H1 (cell line): ENCODE results near the gene NFIA. TPM values are rescaled to one million over a fixed set of nuclear protein-coding genes. Genes with fewer than 3 reads are reported as not detected.

Experiments
- CTCF ChIA-PET: fragments of 300-600 bp; sonication (Branson Sonifier 250); formaldehyde crosslinking; loops from one replicate; lab custom pipeline; 2021; ENCODE audit not compliant: partially characterized antibody; lab: Charles Lee
- POLR2A ChIA-PET: fragments of 300-600 bp; sonication (Branson Sonifier 250); formaldehyde crosslinking; loops from one replicate; lab custom pipeline; 2021; ENCODE audit warnings: inconsistent platforms; ENCODE audit not compliant: partially characterized antibody; lab: Charles Lee
- DNase-seq, 2 experiments: peaks; one replicate each; pipeline versions ENCODE4 v3.0.0 to v3.0.0-alpha.2; 2010 to 2022; ENCODE audit warnings: low spot score in 2 of 2, low read depth in 1 of 2, mixed read lengths in 1 of 2
- FAIRE-seq: peaks from 2 replicates; lab custom pipeline; 2011; peaks lifted over from hg19 to GRCh38; lab: Jason Lieb, UNC
- H2AFZ ChIP-seq: 2 replicates; pipeline ENCODE4 v1.8.1; 2012; ENCODE audit warnings: low read length, inconsistent platforms
- H2AK5ac ChIP-seq: 2 replicates; pipeline ENCODE4 v1.6.1; 2013; ENCODE audit warnings: low read depth, low read length
- H2BK120ac ChIP-seq: replicated peaks from 2 replicates; pipeline ENCODE3; 2013; ENCODE audit warnings: low read depth, low read length, inconsistent platforms
- H2BK12ac ChIP-seq: 2 replicates; pipeline ENCODE4 v1.6.1; 2013; ENCODE audit warnings: low read depth, low read length
- H2BK15ac ChIP-seq: 2 replicates; pipeline ENCODE4 v1.6.1; 2013; ENCODE audit warnings: low read length
- H2BK20ac ChIP-seq: 2 replicates; pipeline ENCODE4 v1.6.1; 2013; ENCODE audit warnings: low read length
- H2BK5ac ChIP-seq: 2 replicates; pipeline ENCODE4 v1.6.1; 2013; ENCODE audit warnings: low read depth, low read length
- H3K14ac ChIP-seq: 2 replicates; pipeline ENCODE4 v1.6.1; 2013; ENCODE audit warnings: inconsistent platforms; ENCODE audit not compliant: insufficient read length
- H3K18ac ChIP-seq: 2 replicates; pipeline ENCODE4 v1.6.1; 2013; ENCODE audit warnings: low read length; ENCODE audit errors: extremely low read depth
- H3K23ac ChIP-seq: 2 replicates; pipeline ENCODE4 v1.6.1; 2013; ENCODE audit warnings: inconsistent platforms; ENCODE audit not compliant: insufficient read length
- H3K23me2 ChIP-seq: 2 replicates; pipeline ENCODE4 v1.6.1; 2013; ENCODE audit warnings: low read depth, low read length
- H3K27ac ChIP-seq: 2 replicates; pipeline ENCODE4 v1.6.1; 2011; ENCODE audit warnings: low read depth, low read length, inconsistent platforms
- H3K27me3 ChIP-seq, 4 experiments: replicated peaks in 1 of 4; 1 replicate in 1 of 4; 2 replicates in 3 of 4; pipeline versions ENCODE4 v1.6.1 to v1.8.1; 2011 to 2013; ENCODE audit warnings: low read length in 3 of 4, mild to moderate bottlenecking in 3 of 4, inconsistent platforms in 2 of 4, mixed read lengths in 2 of 4, moderate library complexity in 1 of 4; ENCODE audit not compliant: control insufficient read depth in 3 of 4, insufficient read depth in 3 of 4; ENCODE audit errors: extremely low read depth in 1 of 4
- H3K36me3 ChIP-seq, 4 experiments: 2 replicates each; pipeline versions ENCODE4 v1.6.1 to v1.8.1; 2011 to 2013; ENCODE audit warnings: mild to moderate bottlenecking in 4 of 4, low read length in 3 of 4, moderate library complexity in 2 of 4, control low read depth in 1 of 4, inconsistent platforms in 1 of 4; ENCODE audit not compliant: insufficient read depth in 4 of 4, control insufficient read depth in 2 of 4
- H3K4ac ChIP-seq: replicated peaks from 2 replicates; pipeline ENCODE3; 2013; ENCODE audit warnings: low read length, low read depth, mixed read lengths, inconsistent platforms; ENCODE audit not compliant: insufficient read length
- H3K4me1 ChIP-seq, 4 experiments: replicated peaks in 1 of 4; 1 replicate in 1 of 4; 2 replicates in 3 of 4; pipeline versions ENCODE4 v1.6.1 to v1.8.1; 2011 to 2013; ENCODE audit warnings: low read length in 3 of 4, inconsistent platforms in 2 of 4, mixed read lengths in 1 of 4; ENCODE audit not compliant: insufficient read depth in 4 of 4, control insufficient read depth in 3 of 4
- H3K4me2 ChIP-seq, 2 experiments: 2 replicates each; pipeline versions ENCODE4 v1.6.1 to v1.8.1; 2011 to 2013; ENCODE audit warnings: low read depth in 2 of 2, low read length in 2 of 2, control low read depth in 1 of 2, inconsistent platforms in 1 of 2, mild to moderate bottlenecking in 1 of 2; ENCODE audit not compliant: insufficient read depth in 1 of 2
- H3K4me3 ChIP-seq, 4 experiments: fragments of 200-600, 300-600 bp in 1 of 4; sonication (generic), shearing (Covaris generic), sonication (Bioruptor Twin) in 1 of 4; 2 replicates each; pipeline versions ENCODE4 v1.5.1 to v1.8.1; 2011 to 2016; ENCODE audit warnings: low read length in 4 of 4, low read depth in 3 of 4, control low read depth in 2 of 4, inconsistent platforms in 2 of 4, mild to moderate bottlenecking in 2 of 4, mixed read lengths in 1 of 4, moderate library complexity in 1 of 4; ENCODE audit not compliant: insufficient read depth in 2 of 4; ENCODE audit errors: extremely low read depth in 1 of 4
- H3K56ac ChIP-seq: replicated peaks from 2 replicates; pipeline ENCODE3; 2013; ENCODE audit warnings: low read depth, mild to moderate bottlenecking, mixed read lengths, low read length, inconsistent platforms; ENCODE audit not compliant: insufficient read length
- H3K79me1 ChIP-seq: 2 replicates; pipeline ENCODE4 v1.6.1; 2013; ENCODE audit warnings: low read depth, low read length, control low read depth
- H3K79me2 ChIP-seq, 2 experiments: 2 replicates each; pipeline versions ENCODE4 v1.6.1 to v1.8.1; 2012 to 2013; ENCODE audit warnings: low read length in 2 of 2, mild to moderate bottlenecking in 2 of 2, inconsistent platforms in 1 of 2; ENCODE audit not compliant: insufficient read depth in 2 of 2, control insufficient read depth in 1 of 2
- H3K9ac ChIP-seq, 4 experiments: replicated peaks in 1 of 4; 1 replicate in 1 of 4; 2 replicates in 3 of 4; pipeline versions ENCODE4 v1.6.1 to v1.8.1; 2011 to 2013; ENCODE audit warnings: low read depth in 3 of 4, low read length in 3 of 4, control low read depth in 2 of 4, mild to moderate bottlenecking in 2 of 4, moderate library complexity in 2 of 4, inconsistent platforms in 1 of 4; ENCODE audit errors: extremely low read depth in 1 of 4
- H3K9me3 ChIP-seq, 2 experiments: 2 replicates each; pipeline versions ENCODE4 v1.6.1 to v1.8.1; 2012 to 2013; ENCODE audit warnings: mild to moderate bottlenecking in 2 of 2, moderate library complexity in 2 of 2, control low read depth in 1 of 2, inconsistent platforms in 1 of 2, low read depth in 1 of 2, low read length in 1 of 2, mixed read lengths in 1 of 2; ENCODE audit not compliant: insufficient read depth in 2 of 2
- H4K20me1 ChIP-seq, 2 experiments: replicated peaks in 1 of 2; 2 replicates each; pipeline versions ENCODE3 to v1.8.1; 2011 to 2013; ENCODE audit warnings: inconsistent platforms in 2 of 2, low read length in 2 of 2, mild to moderate bottlenecking in 1 of 2; ENCODE audit not compliant: insufficient read depth in 2 of 2, control insufficient read depth in 1 of 2
- H4K5ac ChIP-seq: 2 replicates; pipeline ENCODE4 v1.6.1; 2013; ENCODE audit warnings: low read length, low read depth, mixed read lengths, inconsistent platforms; ENCODE audit not compliant: insufficient read length
- H4K8ac ChIP-seq: 2 replicates; pipeline ENCODE4 v1.8.0; 2013; ENCODE audit warnings: mild to moderate bottlenecking, moderate library complexity, low read length, inconsistent platforms; ENCODE audit not compliant: insufficient read depth; ENCODE audit errors: extremely low read depth
- H4K91ac ChIP-seq: replicated peaks from 2 replicates; pipeline ENCODE3; 2013; ENCODE audit warnings: low read length, mixed read lengths, inconsistent platforms; ENCODE audit not compliant: insufficient read length
- CBX5 ChIP-seq: fragments of 300-800, 300-1000 bp; sonication (generic); IDR thresholded peaks from 2 replicates; pipeline ENCODE4 v1.7.1; 2016; ENCODE audit warnings: antibody characterized with exemption, low read length, low read depth
- CHD1 ChIP-seq: IDR thresholded peaks from 2 replicates; pipeline ENCODE4 v1.6.1; 2012; ENCODE audit warnings: low read depth, low read length, improper control_type of control experiment
- EGR1 ChIP-seq: IDR thresholded peaks from 2 replicates; pipeline ENCODE4 v1.6.1; 2011; ENCODE audit warnings: low read depth, low read length, borderline replicate concordance
- GTF2F1 ChIP-seq: IDR thresholded peaks from 2 replicates; pipeline ENCODE4 v1.6.1; 2012; ENCODE audit warnings: low read depth, low read length, improper control_type of control experiment, borderline replicate concordance
- JUN ChIP-seq: IDR thresholded peaks from 2 replicates; pipeline ENCODE4 v1.6.1; 2011; ENCODE audit warnings: low read depth, mild to moderate bottlenecking, improper control_type of control experiment, low read length
- NRF1 ChIP-seq: IDR thresholded peaks from 2 replicates; pipeline ENCODE4 v1.6.1; 2011; ENCODE audit warnings: mild to moderate bottlenecking, low read depth, low read length, improper control_type of control experiment
- RAD21 ChIP-seq, 2 experiments: IDR thresholded peaks in 1 of 2; conservative IDR thresholded peaks in 1 of 2; 2 replicates each; pipeline ENCODE4 v1.6.1; 2011; ENCODE audit warnings: low read depth in 2 of 2, low read length in 2 of 2, improper control_type of control experiment in 1 of 2, inconsistent platforms in 1 of 2, mild to moderate bottlenecking in 1 of 2, moderate library complexity in 1 of 2
- RNF2 ChIP-seq: fragments of 200-900, 300-1000 bp; sonication (generic); IDR thresholded peaks from 2 replicates; pipeline ENCODE4 v1.7.1; 2016; ENCODE audit warnings: borderline replicate concordance, low read depth, mild to moderate bottlenecking, antibody characterized with exemption, low read length; ENCODE audit not compliant: poor library complexity, severe bottlenecking; ENCODE audit errors: missing control alignments
- RXRA ChIP-seq: IDR thresholded peaks from 2 replicates; pipeline ENCODE4 v1.6.1; 2011; ENCODE audit warnings: low read depth, mild to moderate bottlenecking, low read length, moderate library complexity; ENCODE audit not compliant: insufficient read depth
- SAP30 ChIP-seq: fragments of 300-600 bp; sonication (generic); IDR thresholded peaks from 2 replicates; pipeline ENCODE4 v1.7.1; 2012; ENCODE audit warnings: low read length, moderate library complexity, mild to moderate bottlenecking, inconsistent platforms; ENCODE audit not compliant: insufficient read depth, insufficient replicate concordance
- TAF7 ChIP-seq: optimal IDR thresholded peaks from 2 replicates; pipeline ENCODE3; 2011; ENCODE audit warnings: low read depth, mild to moderate bottlenecking, inconsistent platforms, low read length, moderate library complexity, borderline replicate concordance
- TEAD4 ChIP-seq: IDR thresholded peaks from 2 replicates; pipeline ENCODE4 v1.6.1; 2012; ENCODE audit warnings: low read depth, low read length, inconsistent platforms, mixed read lengths
- WGBS, 2 experiments: shearing (Covaris generic) in 1 of 2; methylation state at CpG; one replicate each; pipeline versions ENCODE4 v1.1.6 to v1.1.7; 2013 to 2015; ENCODE audit warnings: low lambda C conversion rate in 2 of 2, mixed read lengths in 2 of 2, inconsistent platforms in 1 of 2, low coverage in 1 of 2, missing lambda C conversion rate in 1 of 2; ENCODE audit not compliant: insufficient replicate concordance in 2 of 2, insufficient coverage in 1 of 2, insufficient read length in 1 of 2; ENCODE audit errors: extremely low coverage in 1 of 2, missing lambda C conversion rate in 1 of 2; 5-methylcytosine and 5-hydroxymethylcytosine counted together
- polyA plus RNA-seq, 7 experiments: library from polyadenylated mRNA; depleted of rRNA in 3 of 7; stranded (reverse) in 5 of 7; unstranded in 2 of 7; fragments of >200 nt in 5 of 7; fragments of 200-250 nt in 2 of 7; gene quantifications; 1 replicate in 5 of 7; 2 replicates in 1 of 7; 4 replicates in 1 of 7; pipeline versions ENCODE4 v1.2.1 to v1.2.3, GENCODE V29; 2011 to 2013; ENCODE audit warnings: missing spikeins in 2 of 7, mixed read lengths in 2 of 7
- total RNA-seq: library from RNA; stranded (reverse); fragmentation: NEBNext Ultra II Directional; extraction: Animal tissue kit (Norgen Biotek cat#: 25700); gene quantifications from 2 replicates; pipeline ENCODE4 v1.2.1, GENCODE V29; 2021
- TF ChIP-seq, protein P1 (sequence below): IDR thresholded peaks from 2 replicates; pipeline ENCODE4 v1.6.1; 2012; ENCODE audit warnings: inconsistent platforms

Gene NFIA
- total and polyA plus RNA-seq, 2 of the 8 experiments (the other 6 are each of a cell fraction or from before 2014, with no cell fraction given) = 1.8 to 2.3 TPM

DNA sequence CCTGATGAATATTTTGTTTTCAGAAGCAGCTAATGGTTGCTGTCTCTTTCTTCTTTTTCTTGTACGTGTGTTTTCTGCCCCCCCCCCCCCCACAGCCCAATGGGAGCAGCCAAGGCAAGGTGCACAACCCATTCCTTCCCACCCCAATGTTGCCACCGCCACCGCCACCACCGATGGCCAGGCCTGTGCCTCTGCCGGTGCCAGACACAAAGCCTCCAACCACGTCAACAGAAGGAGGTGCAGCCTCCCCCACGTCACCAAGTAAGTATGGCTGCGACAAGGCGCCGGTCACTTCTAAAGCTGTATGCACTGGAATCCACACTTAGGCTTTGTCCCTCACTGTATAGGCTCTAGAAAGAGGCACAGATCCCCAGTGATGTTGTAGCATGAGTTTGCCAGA, 324.1 kb downstream of the NFIA start:
- POLR2A ChIA-PET = no interaction called here
- no peaks in the 10 kb centered on the region for H3K79me2 ChIP-seq
- no peak overlapping the region for H3K4ac ChIP-seq
- DNase-seq = no peak
- H2BK12ac ChIP-seq = no peak overlapping the region
- no peak overlapping the region for H4K8ac ChIP-seq
- H3K79me1 ChIP-seq = no peaks in the 10 kb centered on the region
- no peak overlapping the region for H2AFZ ChIP-seq
- no peak overlapping the region for H2BK5ac ChIP-seq
- no peak overlapping the region for H3K14ac ChIP-seq
- H2BK20ac ChIP-seq = no peak overlapping the region
- H3K9ac ChIP-seq = no peak overlapping the region
- CTCF ChIA-PET = interaction anchor here (0.6 to 0.7 kb wide), 2 partner anchors 49 to 1262 kb away, joined by 3 to 4 read pairs; no protein-coding TSS in a partner anchor
- H3K27ac ChIP-seq = no peak overlapping the region
- no peaks in the 10 kb centered on the region for H3K23me2 ChIP-seq
- H3K23ac ChIP-seq = no peak overlapping the region
- no peaks in the 10 kb centered on the region; a peak in 1 of 7 replicates for H3K4me1 ChIP-seq
- H2BK120ac ChIP-seq = no peak overlapping the region
- H2BK15ac ChIP-seq = no peak overlapping the region
- H3K18ac ChIP-seq = no peak overlapping the region
- WGBS, 2 experiments = 91% methylated on average over 9 of the region's 10 CpGs; no CpG with 5 or more reads in 1 of the 2 experiments
- H3K4me2 ChIP-seq = no peak overlapping the region
- no peak overlapping the region for H4K91ac ChIP-seq
- no peak for FAIRE-seq
- no peak overlapping the region for H3K56ac ChIP-seq
- no peaks in the 10 kb centered on the region for H3K36me3 ChIP-seq
- no peak overlapping the region for H3K4me3 ChIP-seq
- H2AK5ac ChIP-seq = no peak overlapping the region
- H3K27me3 ChIP-seq = no peaks in the 10 kb centered on the region
- H3K9me3 ChIP-seq = no peaks in the 10 kb centered on the region
- no peak overlapping the region for H4K5ac ChIP-seq
- H4K20me1 ChIP-seq = no peaks in the 10 kb centered on the region
- TF ChIP-seq EGR1 (no peak), TAF7 (no peak), JUN (no peak), TEAD4 (no peak), CHD1 (no peak), RAD21 (IDR thresholded peaks at IDR 0.05 in 1 of 2, conservative IDR thresholded peaks at IDR 0.05 in 1 of 2; ENCODE audit: low read depth in 2 of 2, low read length in 2 of 2) (no peak), RNF2 (no peak), CBX5 (no peak), RXRA (no peak), SAP30 (no peak), GTF2F1 (no peak), NRF1 (no peak)
- TF ChIP-seq, protein P1, sequence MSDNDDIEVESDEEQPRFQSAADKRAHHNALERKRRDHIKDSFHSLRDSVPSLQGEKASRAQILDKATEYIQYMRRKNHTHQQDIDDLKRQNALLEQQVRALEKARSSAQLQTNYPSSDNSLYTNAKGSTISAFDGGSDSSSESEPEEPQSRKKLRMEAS = no peak
